CD8-positive, alpha-beta memory T cell (primary cell): ENCODE results near the gene PIK3C2B. TPM values are rescaled to one million over a fixed set of nuclear protein-coding genes. Genes with fewer than 3 reads are reported as not detected.
A peak's percentile ranks its signal among the peaks of the same experiment; 100 is the strongest.

Experiments used
- CTCF ChIA-PET: fragments of 350-600 bp; sonication (Branson Sonifier 250); formaldehyde crosslinking; loops from one replicate; lab custom pipeline; 2021; ENCODE audit warnings: antibody characterized with exemption; lab: Charles Lee
- POLR2A ChIA-PET: fragments of 350-600 bp; sonication (Branson Sonifier 250); formaldehyde crosslinking; loops from one replicate; lab custom pipeline; 2021; ENCODE audit warnings: antibody characterized with exemption; lab: Charles Lee
- DNase-seq, 5 donors: peaks; one replicate each; pipeline versions ENCODE4 v3.0.0 to v3.0.0-alpha.2; 2020 to 2022; ENCODE audit warnings: mixed read lengths in 1 of 5
- H3K27ac ChIP-seq: one replicate; pipeline ENCODE4 v1.7.0; 2013; ENCODE audit warnings: low read depth, mild to moderate bottlenecking, low read length, moderate library complexity
- H3K27me3 ChIP-seq: 2 replicates; pipeline ENCODE4 v1.7.0; 2013; ENCODE audit warnings: low read length, mild to moderate bottlenecking; ENCODE audit not compliant: insufficient read depth, poor library complexity, severe bottlenecking
- H3K36me3 ChIP-seq: 2 replicates; pipeline ENCODE4 v1.7.0; 2013; ENCODE audit warnings: mild to moderate bottlenecking, low read length, moderate library complexity; ENCODE audit not compliant: insufficient read depth
- H3K4me1 ChIP-seq: 2 replicates; pipeline ENCODE4 v1.7.0; 2013; ENCODE audit warnings: mild to moderate bottlenecking, low read length, moderate library complexity; ENCODE audit not compliant: insufficient read depth
- H3K4me3 ChIP-seq: 2 replicates; pipeline ENCODE4 v1.7.0; 2013; ENCODE audit warnings: mild to moderate bottlenecking, low read length
- H3K9me3 ChIP-seq: 2 replicates; pipeline ENCODE4 v1.7.0; 2013; ENCODE audit warnings: mild to moderate bottlenecking, low read length
- H3K27ac Mint-ChIP-seq, 8 donors: one replicate each; pipeline ENCODE4 v1.8.0; 2020 to 2021; ENCODE audit warnings: mixed read lengths in 8 of 8, mild to moderate bottlenecking in 6 of 8, inconsistent platforms in 3 of 8, moderate library complexity in 3 of 8
- H3K27me3 Mint-ChIP-seq, 2 donors: one replicate each; pipeline ENCODE4 v1.8.0; 2020 to 2021; ENCODE audit warnings: mixed read lengths in 2 of 2, mild to moderate bottlenecking in 1 of 2, moderate library complexity in 1 of 2
- H3K36me3 Mint-ChIP-seq, 3 donors: one replicate each; pipeline ENCODE4 v1.8.0; 2020 to 2021; ENCODE audit warnings: mixed read lengths in 3 of 3, inconsistent platforms in 1 of 3, mild to moderate bottlenecking in 1 of 3
- H3K4me1 Mint-ChIP-seq, 3 donors: one replicate each; pipeline ENCODE4 v1.8.0; 2020 to 2021; ENCODE audit warnings: mixed read lengths in 3 of 3, inconsistent platforms in 1 of 3, mild to moderate bottlenecking in 1 of 3
- H3K4me3 Mint-ChIP-seq, 7 donors: one replicate each; pipeline ENCODE4 v1.8.0; 2020 to 2021; ENCODE audit warnings: mixed read lengths in 7 of 7, mild to moderate bottlenecking in 6 of 7, moderate library complexity in 4 of 7, inconsistent platforms in 2 of 7
- H3K9me3 Mint-ChIP-seq, 5 donors: one replicate each; pipeline ENCODE4 v1.8.0; 2020 to 2022; ENCODE audit warnings: mixed read lengths in 5 of 5, mild to moderate bottlenecking in 3 of 5, moderate library complexity in 2 of 5, inconsistent platforms in 1 of 5
- polyA plus RNA-seq: library from polyadenylated mRNA; unstranded; fragments of 300-500 nt; fragmentation: Illumina TruSeq; gene quantifications from one replicate; pipeline ENCODE4 v1.2.3, GENCODE V29; 2021
- total RNA-seq, 2 experiments: library from RNA; stranded (reverse); gene quantifications; one replicate each; pipeline ENCODE4 v1.2.3, GENCODE V29; 2021

Gene PIK3C2B
- total and polyA plus RNA-seq, 3 experiments from 2014 or later, result 2.9 to 19.6 (median 19.4) TPM

GRCh38 chr1:204469304-204469703 lies 25.3 kb downstream of the PIK3C2B start:
- Histone ChIP-seq H3K4me1 (peaks cover 12% of the 10 kb centered on the region), H3K4me3 (no peak overlapping the region), H3K9me3 (no peaks in the 10 kb centered on the region), H3K27ac (no peak overlapping the region), H3K36me3 (peaks cover 7% of the 10 kb centered on the region), H3K27me3 (no peaks in the 10 kb centered on the region)
- H3K27ac Mint-ChIP-seq, result no peak overlapping the region
- H3K4me3 Mint-ChIP-seq, result no peak overlapping the region
- peaks cover 13 to 22% (median 19%) of the 10 kb centered on the region in 3 donors for H3K4me1 Mint-ChIP-seq
- H3K9me3 Mint-ChIP-seq, result no peaks in the 10 kb centered on the region
- CTCF ChIA-PET, result interaction anchor here (0.7 kb wide), 1 partner anchor 25 kb away, joined by 3 read pairs; no protein-coding TSS in a partner anchor
- H3K27me3 Mint-ChIP-seq, result no peaks in the 10 kb centered on the region
- DNase-seq, result no peak
- POLR2A ChIA-PET, result no interaction called here
- peaks cover 7 to 57% (median 13%) of the 10 kb centered on the region in 3 donors for H3K36me3 Mint-ChIP-seq

- Histone ChIP-seq H3K27me3 (no peaks in the 10 kb centered on the region), H3K4me3 (no peak overlapping the region), H3K9me3 (no peaks in the 10 kb centered on the region), H3K4me1 (peaks cover 16% of the 10 kb centered on the region), H3K36me3 (peaks cover 7% of the 10 kb centered on the region), H3K27ac (no peak overlapping the region)
- peaks cover 7 to 59% (median 13%) of the 10 kb centered on the region in 3 donors for H3K36me3 Mint-ChIP-seq
- CTCF ChIA-PET, result interaction anchor here (0.7 kb wide), 1 partner anchor 25 kb away, joined by 3 read pairs; no protein-coding TSS in a partner anchor
- H3K9me3 Mint-ChIP-seq, result no peaks in the 10 kb centered on the region
- peaks cover 18 to 25% (median 22%) of the 10 kb centered on the region in 3 donors for H3K4me1 Mint-ChIP-seq
- peak overlapping the region in 1 of 8 donors; percentile 93 for H3K27ac Mint-ChIP-seq
- H3K27me3 Mint-ChIP-seq, result no peaks in the 10 kb centered on the region
- POLR2A ChIA-PET, result no interaction called here
- H3K4me3 Mint-ChIP-seq, result no peak overlapping the region
- DNase-seq, result no peak
Measured at GRCh38 chr1:204468766-204469302, 25.8 kb downstream of the PIK3C2B start.

GRCh38 chr1:204468206-204468605 lies 26.4 kb downstream of the PIK3C2B start:
- H3K27me3 ChIP-seq, result no peaks in the 10 kb centered on the region
- Mint-ChIP-seq H3K4me1 (peaks cover 19 to 27% (median 23%) of the 10 kb centered on the region in 3 donors), H3K27ac (no peak overlapping the region), H3K4me3 (no peak overlapping the region), H3K36me3 (peaks cover 7 to 65% (median 13%) of the 10 kb centered on the region in 3 donors), H3K27me3 (no peaks in the 10 kb centered on the region), H3K9me3 (no peaks in the 10 kb centered on the region)
- DNase-seq, result no peak
- no peak overlapping the region for H3K4me3 ChIP-seq
- H3K36me3 ChIP-seq, result peaks cover 7% of the 10 kb centered on the region
- POLR2A ChIA-PET, result no interaction called here
- no peak overlapping the region for H3K27ac ChIP-seq
- no peaks in the 10 kb centered on the region for H3K9me3 ChIP-seq
- H3K4me1 ChIP-seq, result peaks cover 21% of the 10 kb centered on the region
- CTCF ChIA-PET, result no interaction called here

- ChIA-PET CTCF (interaction anchor here (0.6 to 1.9 kb wide), 4 partner anchors 20 to 68 kb away, joined by 3 to 8 read pairs (median 4); partner anchors contain the start of gene PIK3C2B), POLR2A (no interaction called here)
- Mint-ChIP-seq H3K9me3 (no peaks in the 10 kb centered on the region), H3K36me3 (peaks cover 7 to 67% (median 13%) of the 10 kb centered on the region in 3 donors), H3K4me3 (no peak overlapping the region), H3K4me1 (peaks cover 31 to 38% (median 37%) of the 10 kb centered on the region in 3 donors), H3K27ac (peak overlapping the region in 2 of 8 donors; percentile 23 to 47), H3K27me3 (no peaks in the 10 kb centered on the region)
- Histone ChIP-seq H3K27ac (no peak overlapping the region), H3K36me3 (peaks cover 7% of the 10 kb centered on the region), H3K27me3 (no peaks in the 10 kb centered on the region), H3K4me1 (peaks cover 33% of the 10 kb centered on the region), H3K9me3 (no peaks in the 10 kb centered on the region), H3K4me3 (no peak overlapping the region)
- DNase-seq, result no peak
Measured at GRCh38 chr1:204466416-204467405, 27.9 kb downstream of the PIK3C2B start.

- CTCF ChIA-PET, result interaction anchor here (0.6 to 1.9 kb wide), 4 partner anchors 28 to 67 kb away, joined by 3 to 8 read pairs (median 3); partner anchors contain the start of gene PIK3C2B
- no peak for DNase-seq
- H3K36me3 ChIP-seq, result peaks cover 7% of the 10 kb centered on the region
- no peak overlapping the region for H3K4me3 ChIP-seq
- Mint-ChIP-seq H3K4me3 (no peak overlapping the region), H3K36me3 (peaks cover 7 to 72% (median 13%) of the 10 kb centered on the region in 3 donors), H3K9me3 (no peaks in the 10 kb centered on the region), H3K27me3 (no peaks in the 10 kb centered on the region), H3K27ac (peak overlapping the region in 5 of 8 donors; percentile 25 to 63 (median 52)), H3K4me1 (peaks cover 40 to 47% (median 46%) of the 10 kb centered on the region in 3 donors)
- no peaks in the 10 kb centered on the region for H3K27me3 ChIP-seq
- POLR2A ChIA-PET, result no interaction called here
- H3K27ac ChIP-seq, result no peak overlapping the region
- no peaks in the 10 kb centered on the region for H3K9me3 ChIP-seq
- H3K4me1 ChIP-seq, result peaks cover 43% of the 10 kb centered on the region
Measured at GRCh38 chr1:204465546-204466415, 28.8 kb downstream of the PIK3C2B start.

- peaks cover 13 to 74% (median 14%) of the 10 kb centered on the region in 3 donors for H3K36me3 Mint-ChIP-seq
- no peak for DNase-seq
- Histone ChIP-seq H3K9me3 (no peaks in the 10 kb centered on the region), H3K27ac (no peak overlapping the region), H3K4me3 (no peak overlapping the region), H3K36me3 (peaks cover 7% of the 10 kb centered on the region), H3K4me1 (peaks cover 44% of the 10 kb centered on the region), H3K27me3 (no peaks in the 10 kb centered on the region)
- CTCF ChIA-PET, result interaction anchor here (1.2 kb wide), 1 partner anchor 18 kb away, joined by 3 read pairs; no protein-coding TSS in a partner anchor
- no peaks in the 10 kb centered on the region for H3K27me3 Mint-ChIP-seq
- no peak overlapping the region for H3K4me3 Mint-ChIP-seq
- peak overlapping the region in 5 of 8 donors; percentile 13 to 84 (median 52) for H3K27ac Mint-ChIP-seq
- no peaks in the 10 kb centered on the region for H3K9me3 Mint-ChIP-seq
- H3K4me1 Mint-ChIP-seq, result peaks cover 43 to 57% (median 57%) of the 10 kb centered on the region in 3 donors
- POLR2A ChIA-PET, result no interaction called here
Measured at GRCh38 chr1:204464701-204465100, 29.9 kb downstream of the PIK3C2B start.

GRCh38 chr1:204464187-204464631 lies 30.4 kb downstream of the PIK3C2B start:
- CTCF ChIA-PET, result interaction anchor here (1.2 kb wide), 1 partner anchor 17 kb away, joined by 3 read pairs; no protein-coding TSS in a partner anchor
- H3K27me3 Mint-ChIP-seq, result no peaks in the 10 kb centered on the region
- Histone ChIP-seq H3K4me3 (no peak overlapping the region), H3K9me3 (no peaks in the 10 kb centered on the region), H3K27ac (no peak overlapping the region), H3K27me3 (no peaks in the 10 kb centered on the region), H3K4me1 (peaks cover 44% of the 10 kb centered on the region), H3K36me3 (peaks cover 7% of the 10 kb centered on the region)
- peak overlapping the region in 1 of 7 donors; percentile 32 for H3K4me3 Mint-ChIP-seq
- peaks cover 47 to 62% (median 61%) of the 10 kb centered on the region in 3 donors for H3K4me1 Mint-ChIP-seq
- POLR2A ChIA-PET, result no interaction called here
- peak overlapping the region in 6 of 8 donors; percentile 47 to 84 (median 48) for H3K27ac Mint-ChIP-seq
- H3K9me3 Mint-ChIP-seq, result no peaks in the 10 kb centered on the region
- H3K36me3 Mint-ChIP-seq, result peaks cover 10 to 74% (median 15%) of the 10 kb centered on the region in 3 donors
- DNase-seq, result no peak
